ENCODE data around the gene GFPT2.

GFPT2 gene

DNA sequence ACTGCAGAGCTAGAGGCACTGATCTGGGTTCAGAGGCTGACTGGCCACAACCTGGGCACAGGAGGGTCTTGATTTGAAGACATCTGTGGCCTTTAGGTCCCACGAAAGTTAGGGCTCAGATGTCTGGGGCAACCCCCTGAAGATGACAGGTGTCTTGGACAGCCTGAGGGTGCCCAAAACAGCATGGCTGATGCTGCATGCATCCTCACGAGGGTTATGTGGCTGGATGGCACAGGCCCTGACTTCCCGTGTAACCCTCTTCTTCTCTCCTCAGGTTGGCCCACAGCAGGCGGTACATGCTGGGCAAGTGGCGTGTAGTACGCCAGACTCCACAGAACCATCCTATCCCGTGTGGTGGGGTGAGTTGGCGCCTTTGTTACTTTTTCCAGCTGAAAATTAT, 29.8 kb upstream of the GFPT2 start:
- TF ChIP-seq POLR2A (IDR thresholded peaks at IDR 0.05; ENCODE audit: low read length) (no peak), GATA1 (IDR thresholded peaks at IDR 0.05; ENCODE audit: low read depth, low read length) (no peak)
- no peak for DNase-seq

DNA sequence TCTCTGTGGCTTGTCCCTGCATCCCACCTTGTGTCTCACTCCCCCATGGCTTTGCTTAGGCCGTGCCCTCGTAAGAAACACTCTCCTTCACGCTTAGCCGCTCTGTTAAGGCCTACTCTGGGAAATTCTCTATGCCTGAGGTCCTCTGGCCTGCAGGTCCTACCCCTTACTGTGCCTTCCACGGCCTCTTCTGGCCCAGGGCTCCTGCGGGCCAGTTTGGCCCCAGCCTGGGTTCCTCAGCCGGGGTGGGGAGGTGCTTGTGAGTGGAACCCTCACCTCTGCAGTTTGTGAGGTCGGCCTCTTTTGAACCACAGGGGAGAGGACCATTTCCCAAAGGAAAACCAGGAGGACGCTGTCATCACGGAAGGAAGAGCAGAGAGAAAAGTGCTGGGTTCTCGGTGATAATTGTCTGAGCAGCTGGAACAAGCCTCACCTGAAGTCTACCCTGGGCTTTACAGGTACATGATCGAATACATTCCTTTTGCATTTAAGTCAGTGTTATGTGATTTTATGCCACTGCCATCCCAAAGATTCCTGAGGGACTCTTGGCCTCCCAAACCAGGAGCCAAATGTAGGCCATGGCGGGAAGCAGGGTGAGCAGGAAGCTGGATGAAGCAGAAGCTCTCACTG, 28.8 kb upstream of the GFPT2 start:
- TF ChIP-seq POLR2A (IDR thresholded peaks at IDR 0.05; ENCODE audit: low read length) (no peak), GATA1 (IDR thresholded peaks at IDR 0.05; ENCODE audit: low read depth, low read length) (no peak)
- DNase-seq: no peak

DNA sequence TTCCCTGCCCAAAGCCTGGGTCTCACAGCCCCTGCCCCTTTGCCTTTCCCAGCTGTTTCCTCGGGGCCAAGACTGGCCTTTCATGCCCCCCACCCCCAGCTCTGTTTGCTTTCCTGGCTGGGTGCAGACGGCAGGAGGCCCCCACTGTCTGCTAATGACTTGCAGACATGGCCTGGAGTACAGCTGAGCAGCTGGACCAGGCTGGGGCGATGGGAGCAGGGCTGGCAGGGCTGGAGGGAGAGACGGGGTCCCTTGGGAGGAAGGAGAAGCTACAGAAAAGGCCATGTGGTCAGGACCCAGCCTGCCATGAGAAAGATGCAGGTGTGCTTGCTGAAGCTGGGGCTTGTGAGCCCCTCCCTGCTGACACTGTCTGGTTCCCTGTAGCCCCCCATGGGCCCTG, 28.3 kb upstream of the GFPT2 start:
- no peak for DNase-seq
- TF ChIP-seq POLR2A (IDR thresholded peaks at IDR 0.05; ENCODE audit: low read length) (no peak), GATA1 (IDR thresholded peaks at IDR 0.05; ENCODE audit: low read depth, low read length) (no peak)

- TF ChIP-seq GATA1 (IDR thresholded peaks at IDR 0.05; ENCODE audit: low read depth, low read length): no peak
- TF ChIP-seq POLR2A (IDR thresholded peaks at IDR 0.05; ENCODE audit: low read length): no peak
These were observed 27.7 kb upstream of the GFPT2 start for GRCh38 chr5:180380856-180381255.

DNA sequence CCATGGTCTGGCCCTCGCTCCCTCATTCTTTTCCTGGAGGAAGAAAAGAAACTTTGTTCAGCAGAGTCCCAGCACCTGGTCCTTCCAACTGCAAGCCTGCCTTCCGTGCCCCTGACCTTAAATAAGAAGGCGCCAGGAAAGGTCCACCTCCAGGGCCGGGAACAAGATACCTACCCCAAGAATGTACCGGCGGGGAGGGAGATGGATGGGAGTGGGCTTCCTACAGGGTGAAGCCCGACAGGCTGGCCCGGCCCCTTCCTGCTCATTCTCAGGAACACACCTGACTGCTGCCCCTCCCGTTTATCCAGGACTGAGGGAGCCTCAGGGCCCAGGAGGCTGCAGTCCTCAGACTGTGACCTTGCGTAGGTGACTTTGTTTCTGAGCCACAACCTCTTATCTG, 27.3 kb upstream of the GFPT2 start:
- TF ChIP-seq POLR2A (IDR thresholded peaks at IDR 0.05; ENCODE audit: low read length) (no peak), GATA1 (IDR thresholded peaks at IDR 0.05; ENCODE audit: low read depth, low read length) (no peak)
- DNase-seq: no peak

More at GRCh38 chr5:180380856-180381255, 27.7 kb upstream of the GFPT2 start:
- DNase-seq: no peak

GRCh38 chr5:180379355-180380070, 26.4 kb upstream of the GFPT2 start:
- no peak for TF ChIP-seq GATA1 (IDR thresholded peaks at IDR 0.05; ENCODE audit: low read depth, low read length)
- TF ChIP-seq POLR2A (IDR thresholded peaks at IDR 0.05; ENCODE audit: low read length): no peak
- no peak for DNase-seq

DNA sequence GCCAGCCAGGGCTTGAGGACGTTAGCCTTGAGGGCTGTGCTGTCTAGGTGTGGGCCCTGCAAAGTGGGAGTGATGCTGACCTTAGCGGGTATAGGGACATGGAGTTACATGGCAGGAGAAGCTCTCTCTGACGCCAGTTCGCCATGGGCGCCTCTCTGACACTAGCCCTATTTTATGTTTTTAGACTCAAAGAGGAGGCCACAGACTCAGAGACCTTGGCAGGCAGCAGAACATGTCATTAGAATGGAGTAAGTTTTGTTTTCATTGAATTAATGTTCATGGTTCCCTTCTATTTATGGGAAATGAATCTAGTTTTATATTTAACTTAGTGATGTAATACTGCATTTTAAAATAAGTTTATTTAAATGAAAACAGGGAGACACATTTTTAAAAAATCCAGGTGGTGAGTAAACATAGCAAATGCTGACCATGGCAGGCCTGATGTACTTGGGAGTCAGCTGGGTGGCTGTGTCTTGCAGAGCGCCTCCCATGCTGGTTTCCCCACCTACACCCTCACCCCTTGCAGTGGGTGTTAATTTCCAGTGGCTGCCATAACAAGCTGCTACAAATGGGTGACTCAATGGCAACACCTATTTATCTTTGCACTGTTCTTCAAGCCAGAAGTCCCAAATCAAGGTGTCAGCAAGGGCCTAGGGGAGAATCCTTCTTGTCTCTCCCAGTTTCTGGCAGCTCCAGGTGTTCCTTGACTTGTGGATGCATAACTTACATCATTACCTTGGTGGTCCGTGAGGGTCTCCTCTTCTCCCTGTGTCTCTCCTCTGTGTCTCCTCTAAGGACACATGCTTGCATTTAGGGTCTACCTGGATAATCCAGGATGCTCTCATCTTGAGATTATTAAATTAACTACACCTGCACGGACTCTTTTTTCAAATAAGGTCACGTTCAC, 25.6 kb upstream of the GFPT2 start:
- no peak for TF ChIP-seq POLR2A (IDR thresholded peaks at IDR 0.05; ENCODE audit: low read length)
- no peak for TF ChIP-seq GATA1 (IDR thresholded peaks at IDR 0.05; ENCODE audit: low read depth, low read length)

GRCh38 chr5:180377556-180378197, 24.5 kb upstream of the GFPT2 start:
- TF ChIP-seq POLR2A (IDR thresholded peaks at IDR 0.05; ENCODE audit: low read length) (no peak), GATA1 (IDR thresholded peaks at IDR 0.05; ENCODE audit: low read depth, low read length) (no peak)

More for the DNA sequence above, 25.6 kb upstream of the GFPT2 start:
- DNase-seq: no peak

GRCh38 chr5:180376511-180376910, 23.4 kb upstream of the GFPT2 start:
- no peak for TF ChIP-seq POLR2A (IDR thresholded peaks at IDR 0.05; ENCODE audit: low read length)
- TF ChIP-seq GATA1 (IDR thresholded peaks at IDR 0.05; ENCODE audit: low read depth, low read length): no peak
- no peak for DNase-seq

More at GRCh38 chr5:180377556-180378197, 24.5 kb upstream of the GFPT2 start:
- DNase-seq: no peak

DNA sequence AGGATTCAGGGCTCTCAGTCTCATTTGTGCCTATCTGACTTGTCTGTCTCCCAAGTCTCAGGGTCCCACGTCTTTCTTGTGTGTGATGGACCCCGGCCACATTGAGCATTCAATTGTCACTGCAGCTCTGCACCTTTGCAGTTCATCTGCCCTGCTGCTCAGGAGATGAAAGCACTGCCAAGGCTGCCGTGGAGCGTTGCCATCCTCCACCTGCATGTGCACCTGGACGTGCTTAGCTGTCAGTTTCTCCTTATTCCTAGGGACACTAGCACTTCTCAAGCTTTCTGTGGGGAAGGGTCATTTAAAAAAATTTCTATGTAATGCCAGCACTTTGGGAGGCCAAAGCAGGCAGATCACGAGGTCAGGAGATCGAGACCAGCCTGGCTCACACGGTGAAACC, 22.8 kb upstream of the GFPT2 start:
- TF ChIP-seq POLR2A (IDR thresholded peaks at IDR 0.05; ENCODE audit: low read length) (no peak), GATA1 (IDR thresholded peaks at IDR 0.05; ENCODE audit: low read depth, low read length) (no peak)
- DNase-seq: no peak

DNA sequence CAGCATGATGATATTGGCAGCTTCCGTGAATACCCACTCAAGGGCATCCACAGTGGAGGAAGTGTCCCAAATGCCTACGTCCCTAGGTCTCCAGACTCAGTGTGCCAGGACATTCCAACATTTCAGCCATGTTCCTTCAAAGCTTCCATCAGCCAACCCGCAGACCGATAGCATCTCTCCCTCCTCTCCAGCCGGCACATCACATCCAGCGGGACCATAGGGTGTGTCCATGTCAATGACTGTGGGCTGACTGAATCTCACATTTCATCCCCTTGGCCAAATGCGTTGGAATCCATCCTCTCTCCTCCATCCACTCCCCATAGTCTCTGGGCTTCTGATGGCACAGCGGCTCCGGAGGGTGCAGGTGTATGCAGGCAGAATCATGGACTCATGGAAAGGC, 22.2 kb upstream of the GFPT2 start:
- TF ChIP-seq GATA1 (IDR thresholded peaks at IDR 0.05; ENCODE audit: low read depth, low read length): no peak
- TF ChIP-seq POLR2A (IDR thresholded peaks at IDR 0.05; ENCODE audit: low read length): no peak

DNA sequence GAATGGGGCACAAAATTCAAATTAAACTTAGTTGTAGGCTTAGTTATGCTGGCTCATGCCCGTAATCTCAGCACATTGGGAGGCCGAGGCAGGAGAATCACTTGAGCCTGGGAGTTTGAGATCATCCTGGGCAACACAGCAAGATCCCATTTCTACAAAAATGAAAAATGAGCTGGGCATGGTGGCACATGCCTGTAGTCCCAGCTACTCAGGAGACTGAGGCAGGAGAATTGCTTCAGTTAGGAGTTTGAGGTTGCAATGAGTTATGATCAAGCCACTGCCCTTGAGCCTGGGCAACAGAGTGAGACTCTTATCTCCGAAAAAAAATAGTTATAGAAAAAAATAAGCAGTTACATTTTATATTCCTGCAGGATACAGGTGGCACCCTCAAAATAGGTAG, 20.7 kb upstream of the GFPT2 start:
- TF ChIP-seq POLR2A (IDR thresholded peaks at IDR 0.05; ENCODE audit: low read length) (no peak), GATA1 (IDR thresholded peaks at IDR 0.05; ENCODE audit: low read depth, low read length) (no peak)
- DNase-seq: no peak

More for the DNA sequence above, 22.2 kb upstream of the GFPT2 start:
- no peak for DNase-seq

- TF ChIP-seq POLR2A (IDR thresholded peaks at IDR 0.05; ENCODE audit: low read length) (no peak), GATA1 (IDR thresholded peaks at IDR 0.05; ENCODE audit: low read depth, low read length) (no peak)
- DNase-seq: no peak
These were observed 20.3 kb upstream of the GFPT2 start for GRCh38 chr5:180373454-180373853.

DNA sequence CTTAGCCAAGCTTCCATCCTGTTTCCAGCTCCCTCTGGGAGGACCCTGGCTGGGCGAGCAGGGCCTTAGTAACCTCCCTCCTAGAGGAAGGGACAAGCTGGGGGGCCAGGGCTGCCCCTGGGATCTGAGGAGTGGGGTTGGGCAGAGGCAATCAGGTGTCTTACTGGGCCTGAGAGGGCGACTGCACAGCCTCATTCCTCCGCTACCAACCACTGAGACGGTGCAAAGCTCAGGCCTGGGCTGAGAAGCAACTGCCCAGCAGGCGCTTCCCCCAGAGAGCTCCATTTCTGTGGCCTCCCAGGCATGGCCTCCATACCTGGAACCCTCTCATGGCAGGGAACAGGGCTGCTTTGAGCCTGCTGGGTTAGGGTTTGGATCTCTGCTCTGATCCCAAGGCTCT, 18.8 kb upstream of the GFPT2 start:
- no peak for DNase-seq
- no peak for TF ChIP-seq POLR2A (IDR thresholded peaks at IDR 0.05; ENCODE audit: low read length)
- TF ChIP-seq GATA1 (IDR thresholded peaks at IDR 0.05; ENCODE audit: low read depth, low read length): no peak
